ENCODE data around the gene EPN2.

DNA sequence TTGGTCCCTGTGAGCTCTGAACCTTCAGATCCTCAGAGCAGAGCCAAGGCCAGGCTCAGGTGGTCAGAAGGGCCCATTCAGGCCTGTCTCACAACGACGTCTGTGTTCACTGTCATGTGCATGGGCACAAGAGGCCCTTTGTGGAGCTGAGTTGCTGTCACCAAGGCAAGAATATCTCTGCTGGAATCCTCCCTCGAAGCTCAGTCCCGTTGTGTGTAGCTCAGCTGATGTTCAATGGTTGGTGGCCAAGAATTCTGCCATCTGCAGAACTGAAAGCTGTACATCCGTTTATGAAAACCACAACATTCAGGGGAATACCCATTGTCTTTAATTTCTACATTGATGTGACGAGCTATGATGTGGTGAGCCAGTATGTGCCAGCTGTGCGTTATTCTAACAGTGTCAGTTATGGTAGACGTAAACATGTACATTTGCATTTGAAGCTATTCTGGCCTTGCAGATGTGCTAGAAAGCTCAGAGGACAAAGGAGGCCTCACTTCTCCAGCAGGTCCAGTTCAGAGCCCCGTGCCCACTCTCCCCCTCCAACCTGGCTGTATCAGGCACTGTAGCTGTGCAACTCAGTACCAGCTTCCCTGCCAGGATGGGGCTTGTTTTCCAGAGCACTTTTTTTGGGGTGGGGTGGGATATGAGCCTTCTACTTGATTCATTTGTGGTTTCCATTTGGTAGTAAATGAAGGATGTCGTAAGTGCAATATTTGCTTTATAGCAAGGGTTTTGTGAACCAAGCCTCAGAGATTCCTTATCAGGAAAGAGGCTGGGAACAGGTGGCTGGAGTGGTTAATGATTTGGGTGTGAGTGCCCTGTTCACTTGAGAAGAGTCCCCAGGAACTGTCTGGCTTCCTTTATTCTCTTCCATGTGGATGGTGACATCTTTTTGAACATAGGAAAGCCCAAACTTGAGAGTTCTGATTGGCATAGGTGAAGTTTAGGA, 69.3 kb downstream of the EPN2 start:
- TF ChIP-seq, protein P1, sequence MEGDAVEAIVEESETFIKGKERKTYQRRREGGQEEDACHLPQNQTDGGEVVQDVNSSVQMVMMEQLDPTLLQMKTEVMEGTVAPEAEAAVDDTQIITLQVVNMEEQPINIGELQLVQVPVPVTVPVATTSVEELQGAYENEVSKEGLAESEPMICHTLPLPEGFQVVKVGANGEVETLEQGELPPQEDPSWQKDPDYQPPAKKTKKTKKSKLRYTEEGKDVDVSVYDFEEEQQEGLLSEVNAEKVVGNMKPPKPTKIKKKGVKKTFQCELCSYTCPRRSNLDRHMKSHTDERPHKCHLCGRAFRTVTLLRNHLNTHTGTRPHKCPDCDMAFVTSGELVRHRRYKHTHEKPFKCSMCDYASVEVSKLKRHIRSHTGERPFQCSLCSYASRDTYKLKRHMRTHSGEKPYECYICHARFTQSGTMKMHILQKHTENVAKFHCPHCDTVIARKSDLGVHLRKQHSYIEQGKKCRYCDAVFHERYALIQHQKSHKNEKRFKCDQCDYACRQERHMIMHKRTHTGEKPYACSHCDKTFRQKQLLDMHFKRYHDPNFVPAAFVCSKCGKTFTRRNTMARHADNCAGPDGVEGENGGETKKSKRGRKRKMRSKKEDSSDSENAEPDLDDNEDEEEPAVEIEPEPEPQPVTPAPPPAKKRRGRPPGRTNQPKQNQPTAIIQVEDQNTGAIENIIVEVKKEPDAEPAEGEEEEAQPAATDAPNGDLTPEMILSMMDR (IDR thresholded peaks at IDR 0.05), result no peak
- no peak for TF ChIP-seq POLR2A (IDR thresholded peaks at IDR 0.05)
- no peak for TF ChIP-seq EP300 (IDR thresholded peaks at IDR 0.05)
